GM19023 (cell line): ENCODE data around the gene DNAH2.

Experiments
- ATAC-seq: cut with Tn5 transposase; IDR thresholded peaks from one replicate; pipeline ENCODE4 v1.9.1; 2021; ENCODE audit warnings: mild to moderate bottlenecking, moderate library complexity; ENCODE audit not compliant: unreplicated experiment

Gene DNAH2

DNA sequence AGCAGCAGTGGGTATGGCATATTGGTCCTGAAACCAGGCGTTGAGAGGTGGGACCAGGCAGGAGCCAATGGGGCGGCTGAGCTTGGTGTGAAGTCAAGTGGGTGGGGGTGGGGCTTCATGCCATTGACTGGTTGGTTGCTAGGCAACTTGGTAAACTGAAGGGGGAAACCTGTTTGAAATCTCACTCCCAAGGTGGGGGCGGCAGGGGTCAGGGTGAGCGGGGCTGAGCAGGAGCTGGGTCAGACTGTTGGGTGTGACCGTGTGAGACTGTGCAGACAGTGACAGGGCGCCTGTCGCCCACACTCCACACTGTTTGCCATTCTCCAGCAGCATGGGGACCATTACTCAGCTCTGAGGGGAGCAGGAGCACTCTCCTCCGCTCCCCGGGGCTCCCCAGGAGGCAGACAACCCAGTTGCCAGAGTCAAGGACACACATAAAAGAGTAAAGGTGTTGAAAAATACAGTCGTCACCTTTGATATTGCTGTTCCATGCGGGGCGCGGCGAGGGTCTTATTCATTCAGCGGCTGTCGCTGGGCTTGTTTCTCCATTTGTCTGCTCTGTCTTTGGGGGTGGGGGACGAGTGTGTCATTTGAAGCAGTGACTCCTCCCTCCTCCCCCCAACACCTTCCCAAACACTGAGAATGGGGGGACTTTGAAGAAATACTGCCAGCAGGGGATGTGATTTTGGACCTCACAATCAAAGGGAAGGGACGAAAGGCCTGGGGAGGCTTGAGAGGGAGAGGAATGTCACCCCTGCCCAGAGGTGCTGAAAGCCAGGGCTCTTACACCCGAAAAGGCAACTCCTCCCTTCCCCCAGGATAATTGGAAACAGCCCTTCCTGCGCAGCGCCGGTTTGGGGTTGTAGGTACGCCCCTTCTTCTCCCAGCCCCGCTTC, 13.7 kb upstream of the DNAH2 start:
- ATAC-seq, result no peak

DNA sequence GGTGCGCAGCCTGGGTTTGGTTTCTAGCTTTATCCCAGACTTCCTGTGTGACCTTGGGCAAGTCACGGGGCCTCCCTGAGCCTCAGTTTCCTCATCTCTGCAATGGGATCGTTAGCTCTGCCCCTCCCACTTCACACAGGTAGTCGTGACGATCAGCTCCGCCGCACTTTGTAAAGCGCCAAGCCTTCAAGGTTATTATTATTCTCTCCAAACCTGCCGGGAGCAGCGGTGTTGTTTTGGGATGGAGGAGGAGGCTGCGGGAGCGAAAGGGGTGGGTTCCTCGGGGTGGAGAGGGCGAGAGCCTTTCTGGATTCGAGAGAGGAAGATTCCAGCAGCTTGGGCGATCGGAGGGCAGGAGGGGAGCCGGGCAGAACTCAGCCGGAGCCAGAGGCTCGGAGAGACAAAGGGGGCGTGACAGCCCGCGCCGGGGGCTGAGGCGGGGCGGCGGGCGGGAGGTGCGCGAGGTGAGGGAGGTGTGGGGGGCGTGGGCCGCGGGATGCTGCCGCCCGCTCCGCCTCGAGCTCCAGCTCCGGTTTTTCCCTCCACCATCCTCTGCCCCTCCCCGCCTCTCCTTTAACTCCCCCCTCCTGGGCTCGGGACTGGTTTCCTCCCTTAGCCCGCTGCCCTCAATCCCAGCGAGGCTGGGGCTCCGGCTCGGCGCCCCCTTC, 12.8 kb upstream of the DNAH2 start, which contains the start of gene EFNB3:
EFNB3 (plus strand) TSS at position 602 of the 668 bp plus-strand sequence. CDS start 397 bp downstream, outside the sequence.
- ATAC-seq, result no peak

DNA sequence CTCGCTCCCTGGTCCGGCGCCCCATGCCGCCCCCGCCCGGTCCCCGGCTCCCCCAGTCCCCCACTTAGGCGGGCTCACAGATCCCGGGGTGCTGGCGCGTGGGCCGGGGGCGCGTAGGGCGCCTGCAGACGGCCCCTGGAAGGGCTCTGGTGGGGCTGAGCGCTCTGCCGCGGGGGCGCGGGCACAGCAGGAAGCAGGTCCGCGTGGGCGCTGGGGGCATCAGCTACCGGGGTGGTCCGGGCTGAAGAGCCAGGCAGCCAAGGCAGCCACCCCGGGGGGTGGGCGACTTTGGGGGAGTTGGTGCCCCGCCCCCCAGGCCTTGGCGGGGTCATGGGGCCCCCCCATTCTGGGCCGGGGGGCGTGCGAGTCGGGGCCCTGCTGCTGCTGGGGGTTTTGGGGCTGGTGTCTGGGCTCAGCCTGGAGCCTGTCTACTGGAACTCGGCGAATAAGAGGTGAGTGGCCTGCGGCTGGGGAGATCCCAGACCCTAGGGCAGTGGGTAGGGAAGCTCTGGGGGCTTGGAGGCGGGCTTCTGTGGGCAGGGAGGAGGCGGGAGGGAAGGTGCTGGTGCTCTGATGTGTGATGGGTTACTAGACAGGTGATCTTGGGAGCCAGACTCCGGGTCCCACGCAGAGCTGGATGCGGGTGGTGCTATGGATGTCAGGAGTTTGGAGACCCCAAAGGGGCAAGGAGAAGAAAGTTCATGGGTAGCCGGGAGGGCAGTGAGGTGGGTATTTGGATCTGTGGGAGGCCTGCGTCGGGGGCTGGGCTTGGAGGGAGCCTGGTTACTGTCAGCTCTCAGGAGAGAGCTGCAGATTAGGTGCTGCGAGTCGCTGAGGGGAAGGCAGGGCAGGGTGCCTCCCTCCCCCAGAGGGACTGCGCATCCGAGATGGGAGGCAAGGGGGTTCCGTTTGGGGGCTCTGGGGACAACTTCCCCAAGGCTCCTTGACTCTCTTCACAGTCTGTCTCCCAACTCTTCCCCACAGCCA, 12.0 kb upstream of the DNAH2 start:
- ATAC-seq, result no peak

DNA sequence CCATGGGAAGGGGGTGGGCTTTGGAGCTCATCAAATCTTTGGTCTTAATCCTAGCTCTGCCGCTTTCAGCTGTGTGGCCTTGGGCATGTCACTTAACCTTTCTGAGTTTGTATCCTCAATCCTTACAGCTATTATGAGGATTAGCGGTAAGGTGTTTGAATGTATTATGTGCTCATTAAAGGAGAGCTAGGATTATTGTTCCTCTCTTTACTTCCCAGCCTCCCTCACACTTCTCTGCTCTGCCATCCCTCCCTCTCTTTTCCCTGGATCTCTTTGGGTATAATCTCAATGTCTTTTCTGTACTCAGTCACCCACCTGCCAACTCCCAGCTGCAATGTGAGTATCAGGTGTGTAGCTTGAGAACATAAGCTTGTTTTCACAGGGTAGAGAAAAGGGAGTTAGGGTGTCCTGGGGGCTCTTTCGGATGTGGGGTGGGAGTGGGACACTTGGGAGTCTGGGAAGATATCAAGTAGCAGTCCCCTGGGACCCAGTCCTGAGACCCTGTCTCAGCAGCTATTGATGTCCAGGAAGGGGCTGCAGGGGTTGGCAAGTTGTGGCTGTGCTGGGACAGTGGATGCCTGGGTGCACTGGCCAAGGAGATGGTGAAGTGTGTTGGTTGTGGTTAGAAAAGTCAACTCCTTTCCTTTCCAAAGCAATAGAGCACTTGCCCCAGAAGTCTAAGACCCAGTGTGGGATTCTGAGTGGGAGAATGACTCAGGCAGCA, 10.8 kb upstream of the DNAH2 start:
- ATAC-seq, result no peak

DNA sequence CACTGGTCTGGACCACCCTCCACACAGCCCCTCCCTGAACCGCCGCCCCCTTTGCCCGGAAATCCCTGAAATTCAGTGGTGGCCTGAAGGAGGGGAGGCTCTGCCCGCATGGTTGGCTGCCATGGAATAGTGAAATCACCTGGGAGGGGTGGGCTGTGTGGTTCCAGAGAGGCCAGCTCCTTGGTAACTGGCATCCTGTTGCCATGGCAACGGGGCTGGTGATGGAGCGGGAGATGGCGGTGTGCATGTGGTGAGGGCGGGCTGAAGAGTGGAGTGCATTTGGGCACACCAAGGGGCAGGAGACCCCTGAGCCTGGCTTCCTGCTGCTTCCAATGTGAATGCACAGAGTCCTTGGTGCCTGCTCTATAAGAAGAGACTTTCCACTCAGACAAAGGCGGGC, 10.1 kb upstream of the DNAH2 start:
- ATAC-seq, result no peak

DNA sequence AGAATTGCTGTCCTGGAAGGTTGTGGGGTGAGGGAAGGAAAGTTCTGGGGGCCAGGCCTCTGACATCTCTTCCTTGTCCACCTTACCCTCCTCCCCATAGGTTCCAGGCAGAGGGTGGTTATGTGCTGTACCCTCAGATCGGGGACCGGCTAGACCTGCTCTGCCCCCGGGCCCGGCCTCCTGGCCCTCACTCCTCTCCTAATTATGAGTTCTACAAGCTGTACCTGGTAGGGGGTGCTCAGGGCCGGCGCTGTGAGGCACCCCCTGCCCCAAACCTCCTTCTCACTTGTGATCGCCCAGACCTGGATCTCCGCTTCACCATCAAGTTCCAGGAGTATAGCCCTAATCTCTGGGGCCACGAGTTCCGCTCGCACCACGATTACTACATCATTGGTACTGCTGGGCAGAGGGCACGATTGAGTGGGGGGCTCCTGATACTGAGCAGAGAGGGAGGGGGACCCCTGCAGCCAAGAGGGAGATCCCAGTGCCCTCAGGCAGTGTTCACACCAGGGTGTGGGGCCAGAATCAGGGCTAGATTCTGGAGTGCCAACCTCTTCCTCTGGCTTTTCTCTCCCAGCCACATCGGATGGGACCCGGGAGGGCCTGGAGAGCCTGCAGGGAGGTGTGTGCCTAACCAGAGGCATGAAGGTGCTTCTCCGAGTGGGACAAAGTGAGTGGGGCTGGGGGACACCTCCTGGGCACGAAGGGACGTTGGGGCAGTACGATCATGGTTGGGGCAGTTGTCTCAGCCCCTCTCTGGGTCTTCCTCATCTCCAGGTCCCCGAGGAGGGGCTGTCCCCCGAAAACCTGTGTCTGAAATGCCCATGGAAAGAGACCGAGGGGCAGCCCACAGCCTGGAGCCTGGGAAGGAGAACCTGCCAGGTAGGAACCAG, 9.4 kb upstream of the DNAH2 start:
- ATAC-seq, result no peak

DNA sequence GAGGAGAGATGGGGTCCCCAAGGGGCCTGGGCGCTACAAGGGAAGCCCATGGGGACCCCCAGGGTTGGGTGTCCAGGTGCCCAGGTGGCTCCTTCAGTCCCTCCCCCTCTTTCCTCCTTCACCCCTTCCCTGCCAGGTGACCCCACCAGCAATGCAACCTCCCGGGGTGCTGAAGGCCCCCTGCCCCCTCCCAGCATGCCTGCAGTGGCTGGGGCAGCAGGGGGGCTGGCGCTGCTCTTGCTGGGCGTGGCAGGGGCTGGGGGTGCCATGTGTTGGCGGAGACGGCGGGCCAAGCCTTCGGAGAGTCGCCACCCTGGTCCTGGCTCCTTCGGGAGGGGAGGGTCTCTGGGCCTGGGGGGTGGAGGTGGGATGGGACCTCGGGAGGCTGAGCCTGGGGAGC, 8.5 kb upstream of the DNAH2 start:
- ATAC-seq, result no peak

DNA sequence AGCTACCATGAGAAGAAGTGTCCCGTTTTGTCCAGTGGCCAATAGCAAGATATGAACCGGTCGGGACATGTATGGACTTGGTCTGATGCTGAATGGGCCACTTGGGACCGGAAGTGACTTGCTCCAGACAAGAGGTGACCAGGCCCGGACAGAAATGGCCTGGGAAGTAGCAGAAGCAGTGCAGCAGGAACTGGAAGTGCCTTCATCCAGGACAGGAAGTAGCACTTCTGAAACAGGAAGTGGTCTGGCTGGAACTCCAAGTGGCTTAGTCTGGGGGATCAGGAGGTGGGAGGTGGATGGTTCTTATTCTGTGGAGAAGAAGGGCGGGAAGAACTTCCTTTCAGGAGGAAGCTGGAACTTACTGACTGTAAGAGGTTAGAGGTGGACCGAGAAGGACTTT, 7.2 kb upstream of the DNAH2 start:
- no peak for ATAC-seq

DNA sequence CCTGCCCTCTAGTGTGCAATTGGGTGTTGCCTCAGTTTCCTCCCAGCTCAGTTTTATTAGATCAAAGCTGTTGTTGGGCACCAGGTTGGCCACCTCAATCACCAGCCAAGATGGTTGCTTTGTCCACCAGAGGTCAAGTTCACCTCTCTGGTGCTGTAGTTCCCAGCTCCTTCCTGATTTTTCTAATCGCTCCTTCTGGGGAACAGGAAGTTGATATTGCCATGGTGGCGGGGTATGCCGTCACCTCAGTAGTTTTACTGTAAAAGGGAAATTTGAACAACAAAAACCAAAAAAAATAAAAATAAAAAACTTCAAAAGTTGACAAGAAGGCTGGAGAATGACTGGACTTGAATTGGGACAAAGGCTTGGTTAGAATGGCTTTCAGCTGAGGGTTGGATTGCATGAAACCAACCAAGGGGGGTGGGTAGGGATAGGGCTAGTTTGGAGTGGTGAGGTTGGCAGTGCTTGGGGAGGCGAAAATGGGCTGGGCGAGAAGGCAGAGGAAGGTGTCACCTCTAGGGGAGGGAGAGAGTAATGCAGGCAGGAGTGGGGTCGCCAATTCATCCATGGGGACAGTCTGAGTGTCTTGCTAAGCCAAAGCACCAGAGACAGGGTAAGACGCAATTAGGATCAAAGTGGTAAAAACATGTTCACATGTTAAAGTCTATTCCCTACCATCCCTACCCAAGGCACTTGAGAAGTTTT, 6.3 kb upstream of the DNAH2 start:
- no peak for ATAC-seq

DNA sequence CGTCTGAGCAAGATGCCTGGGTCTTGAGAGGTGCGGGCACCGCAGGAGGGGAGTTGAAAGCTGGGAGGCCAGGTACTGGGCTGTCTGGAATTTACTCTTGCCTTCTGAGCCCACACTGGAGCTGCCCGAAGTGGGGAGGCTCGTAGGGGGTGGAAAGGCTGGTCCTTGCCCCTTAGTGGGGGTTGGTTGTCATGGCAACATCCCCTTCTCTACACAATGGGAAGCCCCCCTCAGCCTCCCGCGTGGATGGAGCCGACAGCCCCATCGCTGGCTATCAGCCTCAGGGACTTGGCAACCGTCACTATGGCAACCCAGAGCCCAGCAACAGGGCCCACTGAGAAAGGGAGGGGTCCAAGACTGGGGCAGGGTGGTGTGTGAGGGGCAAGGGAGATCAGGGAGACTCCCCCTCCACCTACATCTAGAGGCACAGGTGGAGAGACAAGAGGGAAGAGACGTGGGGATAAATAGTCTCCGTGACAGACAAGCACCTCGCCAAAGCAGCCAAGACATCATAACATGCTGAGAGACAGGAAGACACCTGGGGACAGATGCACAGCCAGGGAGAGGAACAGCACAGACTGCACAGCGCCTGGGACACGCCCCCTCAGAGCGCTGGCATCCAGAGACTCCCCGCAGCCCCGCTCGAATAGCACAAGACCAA, 5.3 kb upstream of the DNAH2 start:
- no peak for ATAC-seq

DNA sequence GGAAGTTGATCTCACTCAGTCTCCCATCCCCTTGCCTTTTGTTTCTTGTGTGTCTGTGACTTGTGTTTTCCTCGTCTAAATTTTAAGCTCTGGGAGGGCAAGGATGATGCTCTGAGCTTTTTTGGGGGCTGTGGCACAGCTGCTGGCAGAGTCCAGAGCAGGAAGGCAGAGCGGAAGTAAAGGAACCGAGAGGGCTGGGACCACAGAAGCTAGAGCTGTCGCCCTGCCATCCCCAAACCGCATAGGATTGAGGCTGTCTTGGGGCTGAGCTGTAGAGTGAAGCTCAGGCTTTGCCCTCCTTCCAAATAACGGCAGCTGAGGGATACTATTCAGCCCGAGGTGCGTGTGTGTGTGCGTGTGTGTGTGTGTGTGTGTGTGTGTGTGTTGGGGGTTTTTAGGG, 3.8 kb upstream of the DNAH2 start:
- ATAC-seq, result no peak

DNA sequence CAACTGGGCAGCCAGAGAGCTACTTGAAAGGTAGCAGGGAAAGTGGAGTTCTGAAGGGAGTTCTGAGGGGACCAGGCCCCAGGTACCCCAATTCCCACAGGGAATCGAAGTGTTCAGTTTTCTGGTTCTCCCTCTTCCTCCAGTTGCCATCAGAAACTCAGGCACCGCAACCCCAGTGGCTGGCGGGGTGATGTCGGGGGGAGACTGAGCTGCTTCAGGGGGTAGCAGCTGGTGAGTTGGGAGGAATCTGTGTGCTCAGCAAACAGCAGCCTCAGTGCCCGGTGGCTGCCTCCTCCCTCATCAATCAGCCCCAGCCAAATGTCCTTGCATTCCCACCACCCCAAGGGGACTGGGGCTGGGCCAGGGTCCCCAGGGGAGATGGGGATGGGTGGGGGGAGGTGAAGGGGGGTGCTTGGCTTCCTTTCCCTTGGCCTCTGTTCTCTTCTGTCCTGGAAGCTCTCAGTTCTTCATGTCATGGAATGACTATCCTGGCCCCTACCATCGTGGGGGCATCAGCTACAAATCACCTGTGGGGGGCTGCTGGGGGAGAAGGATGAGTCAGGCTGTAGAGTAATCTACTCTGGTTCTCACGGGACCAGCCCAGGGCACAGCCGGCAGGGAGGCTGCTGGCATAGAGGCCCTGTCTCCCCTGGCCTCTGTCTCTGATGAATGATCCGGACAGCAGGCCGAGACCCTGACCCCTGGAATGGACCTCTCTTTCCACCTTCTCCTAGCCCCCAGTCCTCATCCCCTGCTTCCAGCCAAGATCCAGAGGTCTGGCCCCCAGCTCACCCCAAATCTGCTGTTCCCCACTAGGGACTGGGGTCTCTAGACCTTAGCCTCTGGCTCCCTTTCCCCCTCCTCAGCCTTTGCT, 2.6 kb upstream of the DNAH2 start:
- ATAC-seq, result no peak

DNA sequence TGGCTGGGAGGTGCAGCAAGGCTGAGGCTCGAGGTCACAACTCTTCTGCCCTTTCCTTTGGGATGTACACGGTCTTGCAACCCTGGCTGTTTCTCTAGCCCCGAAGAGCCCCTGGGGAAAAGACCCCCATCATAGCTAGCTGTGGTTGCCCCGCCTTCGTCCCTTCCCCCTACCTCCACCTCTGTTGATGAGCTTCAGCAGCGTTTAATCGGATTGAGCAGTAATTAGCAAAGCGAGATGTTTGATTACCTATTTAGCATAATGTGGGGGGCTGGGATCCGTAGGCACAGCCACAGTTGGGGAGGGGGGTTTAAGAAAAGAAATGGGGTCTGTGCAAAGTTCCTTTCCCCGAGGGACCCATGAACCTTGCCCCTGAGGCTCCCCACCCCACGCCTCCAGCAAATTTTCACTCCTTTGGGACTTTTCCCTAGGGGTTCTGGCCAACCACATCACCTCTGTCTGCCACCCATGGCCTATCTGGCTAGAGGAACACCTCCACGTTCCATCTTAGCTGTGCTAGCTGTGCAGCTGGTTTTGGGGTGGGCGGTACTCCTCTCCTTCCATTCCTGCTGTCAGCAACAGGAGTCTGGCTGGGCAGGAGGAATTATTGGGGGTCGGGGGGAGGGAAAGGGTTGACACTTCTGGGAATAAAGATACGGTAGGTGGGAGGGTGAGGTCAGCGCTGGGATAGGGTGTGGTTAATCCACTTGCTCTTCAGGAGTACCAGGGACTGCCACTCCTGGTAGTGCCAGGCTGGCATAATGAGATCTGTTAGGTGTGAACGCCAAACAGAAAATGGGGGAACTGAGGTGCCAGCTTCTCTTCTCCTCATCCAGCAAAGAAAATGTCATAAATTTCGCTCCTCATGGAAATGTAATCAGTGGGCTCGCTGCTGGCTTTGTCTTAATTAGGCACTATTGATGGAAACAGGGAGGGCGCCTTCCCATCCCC, 1.3 kb upstream of the DNAH2 start:
- ATAC-seq, result no peak

DNA sequence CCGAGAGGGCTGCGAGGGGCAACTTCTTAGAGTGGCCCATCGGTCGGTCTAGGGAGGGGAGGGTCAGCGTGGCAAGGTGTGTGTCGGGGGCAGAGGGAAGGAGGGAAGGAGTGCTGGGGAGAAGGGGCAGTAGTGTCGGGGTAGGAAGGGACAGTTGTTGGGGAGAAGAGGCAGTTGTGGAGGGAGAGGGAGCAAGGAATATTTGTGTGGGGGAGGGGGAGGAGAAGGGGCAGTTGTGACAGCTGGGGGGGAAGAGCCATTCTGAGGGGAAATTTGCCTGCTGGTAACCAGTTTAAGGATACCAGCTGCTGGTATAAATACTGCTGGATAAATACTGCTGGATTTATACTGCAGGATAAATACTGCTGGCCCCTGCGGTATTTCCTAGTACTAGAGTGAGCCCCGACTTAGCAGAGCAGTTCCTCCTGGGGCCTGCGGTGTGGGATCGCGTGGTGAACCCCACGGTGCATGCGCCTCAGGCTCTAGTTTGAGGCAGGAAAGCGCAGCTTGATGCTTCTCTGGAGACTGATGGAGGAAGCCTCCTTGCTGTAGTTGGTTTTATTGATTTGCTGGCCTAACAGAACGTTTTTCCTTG, 309 bp downstream of the DNAH2 start:
- no peak for ATAC-seq

DNA sequence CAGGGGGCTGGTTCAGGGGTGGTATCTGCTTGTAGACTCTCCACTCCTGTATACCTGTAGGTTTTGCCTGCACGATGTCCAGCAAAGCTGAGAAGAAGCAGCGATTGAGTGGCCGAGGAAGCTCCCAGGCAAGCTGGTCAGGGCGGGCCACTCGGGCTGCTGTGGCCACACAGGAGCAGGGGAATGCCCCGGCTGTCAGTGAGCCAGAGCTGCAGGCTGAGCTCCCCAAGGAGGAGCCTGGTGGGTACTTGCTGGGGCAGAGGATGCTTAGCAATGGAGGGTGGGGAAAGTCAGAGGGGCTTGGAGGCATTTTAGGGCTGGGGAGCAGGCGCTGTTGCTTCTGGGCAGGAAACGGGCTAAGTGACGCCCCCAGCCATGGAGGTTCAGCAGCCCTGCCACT, 2.1 kb downstream of the DNAH2 start:
- no peak for ATAC-seq

DNA sequence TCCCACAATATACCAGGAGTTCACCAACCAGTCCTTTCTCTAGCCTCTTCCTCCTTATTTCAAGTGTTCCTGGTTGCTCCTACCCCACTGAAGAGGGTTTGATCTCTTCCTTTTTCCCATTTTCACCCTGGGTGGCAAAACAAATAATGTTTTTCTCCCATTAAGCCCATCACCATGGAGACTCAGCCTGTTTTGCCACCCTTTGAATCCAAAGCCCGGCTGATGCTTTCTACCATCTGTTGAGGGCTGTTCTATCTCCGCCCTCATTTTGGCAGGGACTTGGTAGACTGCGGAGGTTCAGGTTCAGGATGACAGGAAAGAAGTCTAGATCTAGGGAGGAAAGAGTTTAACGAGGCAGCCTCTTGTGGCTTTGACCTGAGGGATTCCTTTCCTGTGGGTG, 2.6 kb downstream of the DNAH2 start:
- ATAC-seq, result no peak
